Ectodermal cell (in vitro differentiated cells): ENCODE measurements around the gene PYGM. TPM values are rescaled to one million over a fixed set of nuclear protein-coding genes. Genes with fewer than 3 reads are reported as not detected.

ENCODE experiments used
- H3K27ac ChIP-seq: 2 replicates; pipeline ENCODE4 v1.7.0; 2013; ENCODE audit warnings: mild to moderate bottlenecking, low read depth, low read length; ENCODE audit not compliant: insufficient read depth, poor library complexity, severe bottlenecking
- H3K27me3 ChIP-seq: 2 replicates; pipeline ENCODE4 v1.7.0; 2013; ENCODE audit warnings: mild to moderate bottlenecking, low read length; ENCODE audit not compliant: insufficient read depth, control insufficient read depth, poor library complexity, severe bottlenecking
- H3K36me3 ChIP-seq: one replicate; pipeline ENCODE4 v1.7.0; 2013; ENCODE audit warnings: low read length; ENCODE audit not compliant: control insufficient read depth, insufficient read depth
- H3K4me1 ChIP-seq: one replicate; pipeline ENCODE4 v1.7.0; 2013; ENCODE audit warnings: low read length; ENCODE audit not compliant: control insufficient read depth, insufficient read depth
- H3K4me3 ChIP-seq: 2 replicates; pipeline ENCODE4 v1.7.0; 2013; ENCODE audit warnings: low read depth, low read length, control low read depth; ENCODE audit not compliant: insufficient read depth
- H3K9me3 ChIP-seq: 2 replicates; pipeline ENCODE4 v1.7.0; 2013; ENCODE audit warnings: mild to moderate bottlenecking, low read length, moderate library complexity; ENCODE audit not compliant: control insufficient read depth
- WGBS, 2 experiments: methylation state at CpG; one replicate each; pipeline ENCODE4 v1.1.7; 2013; ENCODE audit warnings: missing lambda C conversion rate in 2 of 2; 5-methylcytosine and 5-hydroxymethylcytosine counted together
- polyA plus RNA-seq, 4 experiments: library from polyadenylated mRNA; stranded (reverse); fragments of 50-300 nt; gene quantifications; one replicate each; pipeline ENCODE4 v1.2.3, GENCODE V29; 2013

PYGM gene
- polyA plus RNA-seq (2013, experiment 1 of 4) = 4.8 TPM
- polyA plus RNA-seq (2013, experiment 2 of 4) = 5.7 TPM
- 4.9 TPM for polyA plus RNA-seq (2013, experiment 3 of 4)
- polyA plus RNA-seq (2013, experiment 4 of 4) = 4.4 TPM

DNA sequence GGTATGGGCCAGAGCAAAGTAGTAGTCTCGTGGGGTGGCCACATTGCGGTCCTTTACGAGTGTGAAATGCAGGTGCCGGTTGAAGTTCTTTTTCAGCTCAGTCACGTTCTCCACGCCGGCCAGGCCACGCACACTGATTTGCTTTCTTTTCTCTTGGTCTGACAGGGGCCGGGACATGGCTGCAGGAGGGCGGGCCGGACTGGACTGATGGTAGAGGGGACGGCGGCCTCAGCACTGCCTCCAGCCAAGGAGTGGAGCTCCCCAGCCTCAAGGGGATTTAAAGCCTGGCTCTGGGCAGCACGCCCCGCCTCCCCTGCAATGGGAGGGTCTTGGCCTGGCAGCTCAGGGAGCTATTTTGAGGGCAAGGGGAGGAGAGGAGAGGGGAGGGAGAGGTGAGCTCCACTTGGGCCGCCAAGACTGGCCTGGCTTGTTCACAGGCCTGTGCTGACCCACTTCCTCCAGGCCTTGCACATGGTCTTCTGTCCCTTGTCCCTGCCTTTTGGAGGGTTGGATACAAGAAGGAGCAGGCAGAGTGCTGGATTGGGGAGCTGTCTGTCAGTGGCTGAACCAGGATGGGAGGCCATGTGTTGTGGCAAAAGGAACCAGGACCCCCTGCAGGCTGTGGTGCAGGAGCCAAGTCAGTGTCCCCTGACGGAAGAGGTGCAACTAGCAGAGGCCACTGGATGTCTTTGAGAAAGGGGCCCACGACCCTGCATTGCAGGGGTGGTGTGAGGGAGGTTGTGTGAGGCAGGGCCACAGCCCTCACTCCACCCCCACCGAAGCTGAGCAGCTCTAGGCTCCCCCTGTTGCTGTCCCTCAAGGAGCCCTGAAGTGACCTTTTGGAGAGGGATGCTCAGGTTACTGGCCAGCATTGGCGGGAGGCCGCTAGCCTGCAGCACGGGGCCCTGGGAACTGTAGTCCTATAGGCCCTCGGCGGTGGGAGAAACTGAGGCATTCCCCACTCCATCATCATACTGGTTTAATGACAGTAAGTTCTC, at the start of gene PYGM:
Gene PYGM (minus strand): TSS at position 253 of the 998 bp plus-strand sequence. CDS start 76 bp downstream, at position 177.
- Histone ChIP-seq H3K36me3 (peaks cover 4% of the 10 kb centered on the region), H3K27ac (peak within 1 kb of the TSS; percentile 71), H3K27me3 (no peaks in the 10 kb centered on the region), H3K9me3 (no peaks in the 10 kb centered on the region), H3K4me1 (peaks cover 58% of the 10 kb centered on the region), H3K4me3 (no peak within 1 kb of the TSS)
- 28 to 31% methylated on average over 24 of the region's 24 CpGs for WGBS, 2 experiments

DNA sequence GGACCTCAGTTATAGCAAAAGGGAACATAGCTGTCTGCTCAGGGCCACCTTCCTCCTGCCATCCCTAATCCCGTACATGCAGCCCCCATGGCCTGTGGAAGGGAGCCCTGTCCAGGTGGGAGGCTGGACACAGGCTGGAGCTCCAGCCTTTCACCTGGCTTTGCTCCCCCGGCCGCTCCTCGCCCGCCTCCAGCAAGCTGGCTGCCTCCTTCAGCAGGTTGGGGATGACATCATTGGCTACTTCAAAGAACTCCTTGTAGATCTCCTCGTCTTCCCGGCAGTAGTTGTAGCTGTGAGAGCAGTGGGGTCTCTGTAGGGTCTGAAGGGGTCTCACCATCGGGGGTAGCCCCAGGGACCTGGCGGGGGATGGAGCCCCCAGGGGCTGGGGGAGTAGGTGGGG, 45.7 kb upstream of the PYGM start:
- no peaks in the 10 kb centered on the region for H3K27me3 ChIP-seq
- no peak overlapping the region for H3K27ac ChIP-seq
- peaks cover 14% of the 10 kb centered on the region for H3K36me3 ChIP-seq
- peaks cover 12% of the 10 kb centered on the region for H3K4me1 ChIP-seq
- H3K4me3 ChIP-seq = no peak overlapping the region
- H3K9me3 ChIP-seq = no peaks in the 10 kb centered on the region
- 94 to 95% methylated on average over 9 of the region's 9 CpGs for WGBS, 2 experiments

DNA sequence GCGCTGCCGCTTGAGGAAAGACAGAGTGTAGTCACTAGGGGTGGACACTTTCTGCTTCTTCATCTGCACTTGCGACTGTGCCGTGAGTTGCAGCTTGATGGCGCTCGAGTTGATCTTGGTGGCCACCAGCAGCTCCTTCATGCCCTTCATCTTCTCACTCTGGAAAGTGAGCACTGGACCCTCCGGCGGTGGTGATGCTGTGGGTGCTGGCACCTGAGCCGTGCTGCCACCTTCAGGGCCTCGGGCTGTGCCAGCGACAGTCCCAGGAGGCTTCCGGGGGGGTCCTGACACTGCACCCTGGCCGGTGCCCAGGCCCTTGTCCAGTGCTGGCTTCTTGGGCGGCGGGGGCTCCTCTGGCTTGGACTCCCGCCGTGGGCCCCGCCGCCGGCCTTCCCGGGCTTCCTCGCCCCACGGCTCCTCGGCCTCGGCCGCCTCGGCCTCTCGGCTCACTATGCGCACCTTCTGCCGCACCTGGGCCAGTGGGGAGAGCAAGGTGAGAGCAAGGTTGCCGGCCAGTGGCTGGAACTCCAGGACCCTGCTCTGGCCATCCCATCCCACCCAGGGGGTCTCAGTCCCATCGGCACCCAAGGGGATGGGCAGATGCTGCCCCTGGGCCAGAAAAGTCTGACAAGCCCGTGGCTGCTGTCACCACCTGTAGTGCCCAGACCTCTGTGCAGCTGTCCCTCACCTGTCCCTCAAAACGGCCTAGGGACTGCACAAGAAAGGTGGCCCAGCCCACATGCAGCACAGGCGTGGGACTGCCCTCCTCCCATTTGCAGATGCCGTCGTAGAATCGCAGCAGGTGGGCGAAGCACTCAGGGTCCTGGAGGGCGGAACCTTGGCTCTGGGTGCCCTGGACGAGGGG, 44.8 kb upstream of the PYGM start:
- peaks cover 14% of the 10 kb centered on the region for H3K36me3 ChIP-seq
- no peaks in the 10 kb centered on the region for H3K27me3 ChIP-seq
- H3K4me3 ChIP-seq = peak overlapping the region; percentile 52
- H3K9me3 ChIP-seq = no peaks in the 10 kb centered on the region
- 93 to 95% methylated on average over 41 of the region's 41 CpGs for WGBS, 2 experiments
- H3K4me1 ChIP-seq = peaks cover 11% of the 10 kb centered on the region
- H3K27ac ChIP-seq = no peak overlapping the region

- peaks cover 14% of the 10 kb centered on the region for H3K36me3 ChIP-seq
- H3K27me3 ChIP-seq = no peaks in the 10 kb centered on the region
- peaks cover 5% of the 10 kb centered on the region for H3K4me1 ChIP-seq
- 44 to 45% methylated on average over 15 of the region's 15 CpGs for WGBS, 2 experiments
- no peaks in the 10 kb centered on the region for H3K9me3 ChIP-seq
- H3K4me3 ChIP-seq = peak overlapping the region; percentile 52
- peak overlapping the region; percentile 40 for H3K27ac ChIP-seq
Observed at GRCh38 chr11:64803846-64804345, 44.1 kb upstream of the PYGM start.

- Histone ChIP-seq H3K36me3 (peaks cover 14% of the 10 kb centered on the region), H3K27ac (peak within 1 kb of the TSS; percentile 80), H3K4me3 (peak within 1 kb of the TSS; percentile 62), H3K27me3 (no peaks in the 10 kb centered on the region), H3K4me1 (peaks cover 5% of the 10 kb centered on the region), H3K9me3 (no peaks in the 10 kb centered on the region)
- 0 to 1% methylated on average over 56 of the region's 58 CpGs for WGBS, 2 experiments
Observed at GRCh38 chr11:64803158-64803845, 43.5 kb upstream of the PYGM start, which contains the start of gene MAP4K2. Gene MAP4K2 (minus strand): TSS chr11:64803214. CDS start chr11:64803149, 65 bp downstream.

GRCh38 chr11:64802370-64803157, 42.8 kb upstream of the PYGM start:
- Histone ChIP-seq H3K4me3 (peak overlapping the region; percentile 62), H3K27me3 (no peaks in the 10 kb centered on the region), H3K36me3 (peaks cover 14% of the 10 kb centered on the region), H3K4me1 (peaks cover 5% of the 10 kb centered on the region), H3K9me3 (no peaks in the 10 kb centered on the region), H3K27ac (no peak overlapping the region)
- 12 to 13% methylated on average over 54 of the region's 54 CpGs for WGBS, 2 experiments

GRCh38 chr11:64801561-64802369, 42.0 kb upstream of the PYGM start:
- 88 to 91% methylated on average over 13 of the region's 13 CpGs for WGBS, 2 experiments
- peaks cover 9% of the 10 kb centered on the region for H3K36me3 ChIP-seq
- peak overlapping the region; percentile 62 for H3K4me3 ChIP-seq

GRCh38 chr11:64801158-64801464, 41.3 kb upstream of the PYGM start:
- WGBS, 2 experiments = 92% methylated on average over 9 of the region's 9 CpGs
- Histone ChIP-seq H3K9me3 (no peaks in the 10 kb centered on the region), H3K4me1 (peaks cover 5% of the 10 kb centered on the region), H3K36me3 (peaks cover 7% of the 10 kb centered on the region), H3K27ac (no peak overlapping the region), H3K27me3 (no peaks in the 10 kb centered on the region), H3K4me3 (no peak overlapping the region)

More at GRCh38 chr11:64801561-64802369, 42.0 kb upstream of the PYGM start:
- Histone ChIP-seq H3K4me1 (peaks cover 5% of the 10 kb centered on the region), H3K27me3 (no peaks in the 10 kb centered on the region), H3K9me3 (no peaks in the 10 kb centered on the region), H3K27ac (no peak overlapping the region)
